GM19372 (cell line): Measurements from ENCODE around the gene IL1B.

Experiments used
- ATAC-seq: cut with Tn5 transposase; IDR thresholded peaks from one replicate; pipeline ENCODE4 v1.9.1; 2021; ENCODE audit warnings: mild to moderate bottlenecking, low read depth, moderate library complexity; ENCODE audit not compliant: unreplicated experiment

Gene IL1B

GRCh38 chr2:112787729-112788393 lies 48.7 kb downstream of the IL1B start:
- no peak for ATAC-seq

- no peak for ATAC-seq
Observed at GRCh38 chr2:112787294-112787693, 49.3 kb downstream of the IL1B start.

GRCh38 chr2:112784199-112785189 lies 52.1 kb downstream of the IL1B start, which contains the start of gene IL1A:
Gene IL1A, minus strand, starts transcription at chr2:112784493. Its CDS starts 723 bp downstream, at chr2:112783770.
- no peak for ATAC-seq

- no peak for ATAC-seq
Observed at GRCh38 chr2:112783187-112783714, 53.3 kb downstream of the IL1B start.

- peak; percentile 74 for ATAC-seq
Observed at GRCh38 chr2:112782234-112782799, 54.3 kb downstream of the IL1B start.
